ENCODE data around the gene GRB2. TPM values are rescaled to one million over a fixed set of nuclear protein-coding genes. Genes with fewer than 3 reads are reported as not detected.

GRB2 gene
- total RNA-seq, 2 experiments from 2014 or later = 161 to 165 TPM

Other genes with a start within 250 kb of the GRB2 start
- gene SUMO2, start 222.7 kb downstream of the GRB2 start, total RNA-seq = 100 to 1,000 TPM; 623 to 655 TPM
- 100 to 1,000 TPM; 134 to 137 TPM for gene NUP85, start 200.0 kb downstream of the GRB2 start, total RNA-seq
- gene GGA3, start 144.1 kb downstream of the GRB2 start, total RNA-seq = 10 to 100 TPM; 63.7 to 72.0 TPM
- 10 to 100 TPM; 93.5 to 96.9 TPM for gene MRPS7, start 143.8 kb downstream of the GRB2 start, total RNA-seq
- gene MIF4GD, start 134.4 kb downstream of the GRB2 start, total RNA-seq = 10 to 100 TPM; 35.3 to 38.1 TPM
- 100 to 1,000 TPM; 103 to 107 TPM for gene SLC25A19, start 116.2 kb downstream of the GRB2 start, total RNA-seq
- 10 to 100 TPM; 46.6 to 55.5 TPM for gene TMEM94, start 51.0 kb upstream of the GRB2 start, total RNA-seq
- gene CASKIN2, start 109.9 kb upstream of the GRB2 start, total RNA-seq = 1 to 10 TPM; 4.3 to 4.5 TPM
- 10 to 100 TPM; 44.6 to 45.5 TPM for gene TSEN54, start 110.8 kb upstream of the GRB2 start, total RNA-seq
- gene LLGL2, start 120.0 kb upstream of the GRB2 start, total RNA-seq = 1 to 10 TPM; 4.8 to 5.0 TPM
- gene MYO15B, start 182.1 kb upstream of the GRB2 start, total RNA-seq = 10 to 100 TPM; 17.8 to 18.9 TPM
- gene SMIM5, start 227.8 kb upstream of the GRB2 start, total RNA-seq = under 1 TPM; 0.14 to 0.16 TPM

Data from activated naive CD8-positive, alpha-beta T cell treated with anti-CD3 and anti-CD28 coated beads for 36 hours (primary cell).